Type B pancreatic cell (in vitro differentiated cells): ENCODE measurements around the gene FYTTD1. TPM values are rescaled to one million over a fixed set of nuclear protein-coding genes. Genes with fewer than 3 reads are reported as not detected.

ENCODE experiments used
- DNase-seq: peaks from one replicate; pipeline ENCODE4 v3.0.0; 2021; ENCODE audit warnings: mixed read lengths; ENCODE audit not compliant: unreplicated experiment; ENCODE audit errors: extremely low spot score
- H3K27ac Mint-ChIP-seq: 2 replicates; pipeline ENCODE4 v1.8.0; 2021; ENCODE audit warnings: mild to moderate bottlenecking, mixed read lengths
- H3K27me3 Mint-ChIP-seq: 2 replicates; pipeline ENCODE4 v1.8.0; 2021; ENCODE audit warnings: mixed read lengths
- H3K36me3 Mint-ChIP-seq: 2 replicates; pipeline ENCODE4 v1.8.0; 2021; ENCODE audit warnings: mixed read lengths
- H3K4me1 Mint-ChIP-seq: one replicate; pipeline ENCODE4 v1.8.0; 2021; ENCODE audit warnings: mixed read lengths; ENCODE audit not compliant: unreplicated experiment
- H3K4me3 Mint-ChIP-seq: 2 replicates; pipeline ENCODE4 v1.8.0; 2021; ENCODE audit warnings: mild to moderate bottlenecking, mixed read lengths
- H3K9me3 Mint-ChIP-seq: 2 replicates; pipeline ENCODE4 v1.8.0; 2021; ENCODE audit warnings: mixed read lengths
- CTCF ChIP-seq: fragments of 200-600 bp; sonication (generic); conservative IDR thresholded peaks from 2 replicates; pipeline ENCODE4 v1.5.0; 2021; ENCODE audit warnings: antibody characterized with exemption, mild to moderate bottlenecking
- total RNA-seq: library from RNA; stranded (reverse); gene quantifications from 2 replicates; pipeline ENCODE4 v1.2.1, GENCODE V29; 2021; ENCODE audit warnings: low replicate concordance

FYTTD1 gene
- total RNA-seq, 1 donor from 2014 or later, result 58.8 TPM

DNA sequence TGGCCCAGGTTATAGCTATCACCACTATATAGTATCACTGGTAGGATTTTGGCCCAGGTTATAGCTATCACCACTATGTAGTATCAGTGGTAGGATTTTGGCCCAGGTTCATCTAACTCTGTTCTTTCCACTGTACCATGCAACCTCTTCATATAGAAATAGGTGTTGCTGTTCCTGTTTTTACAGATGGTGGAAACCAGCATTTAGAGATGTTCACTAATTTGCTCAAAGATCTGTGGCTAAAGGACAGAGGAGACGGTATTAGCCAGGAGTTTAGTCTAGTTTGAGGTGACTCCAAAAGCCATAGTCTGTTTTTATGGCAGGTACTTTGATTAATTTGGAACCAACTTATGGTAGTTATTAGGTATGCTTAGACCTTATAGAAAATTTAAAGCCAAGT lies 44.4 kb downstream of the FYTTD1 start:
- TF ChIP-seq CTCF, result no peak
- no peak overlapping the region for H3K27ac Mint-ChIP-seq
- H3K27me3 Mint-ChIP-seq, result no peaks in the 10 kb centered on the region
- no peaks in the 10 kb centered on the region for H3K9me3 Mint-ChIP-seq
- no peak for DNase-seq
- peaks cover 25% of the 10 kb centered on the region for H3K4me1 Mint-ChIP-seq
- H3K4me3 Mint-ChIP-seq, result peak overlapping the region; percentile 46
- H3K36me3 Mint-ChIP-seq, result no peaks in the 10 kb centered on the region

- Mint-ChIP-seq H3K9me3 (no peaks in the 10 kb centered on the region), H3K27ac (no peak overlapping the region), H3K4me3 (no peak overlapping the region), H3K27me3 (no peaks in the 10 kb centered on the region), H3K4me1 (peaks cover 27% of the 10 kb centered on the region), H3K36me3 (peaks cover 1% of the 10 kb centered on the region)
- TF ChIP-seq CTCF, result no peak
- DNase-seq, result no peak
These were observed 45.5 kb downstream of the FYTTD1 start for GRCh38 chr3:197795200-197795599.

DNA sequence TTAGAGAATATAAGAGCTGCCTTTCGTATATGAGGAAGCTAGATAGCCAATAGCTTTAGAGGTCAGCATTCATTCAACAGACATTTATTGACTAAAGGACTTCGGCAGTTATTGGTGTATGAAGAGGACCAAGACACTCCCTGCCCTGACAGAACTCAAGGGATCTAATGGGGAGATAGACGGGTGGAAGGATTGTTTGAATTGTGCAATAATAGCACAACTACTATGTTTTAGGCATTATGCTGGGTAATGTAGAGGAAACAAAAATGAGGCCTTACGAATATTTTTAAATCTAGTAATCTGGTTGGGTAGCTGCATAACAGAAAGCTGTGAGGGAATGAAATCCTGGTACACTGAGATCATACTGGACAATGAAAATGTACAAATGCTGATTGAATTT lies 46.4 kb downstream of the FYTTD1 start:
- H3K4me1 Mint-ChIP-seq, result peaks cover 31% of the 10 kb centered on the region
- no peak overlapping the region for H3K4me3 Mint-ChIP-seq

DNA sequence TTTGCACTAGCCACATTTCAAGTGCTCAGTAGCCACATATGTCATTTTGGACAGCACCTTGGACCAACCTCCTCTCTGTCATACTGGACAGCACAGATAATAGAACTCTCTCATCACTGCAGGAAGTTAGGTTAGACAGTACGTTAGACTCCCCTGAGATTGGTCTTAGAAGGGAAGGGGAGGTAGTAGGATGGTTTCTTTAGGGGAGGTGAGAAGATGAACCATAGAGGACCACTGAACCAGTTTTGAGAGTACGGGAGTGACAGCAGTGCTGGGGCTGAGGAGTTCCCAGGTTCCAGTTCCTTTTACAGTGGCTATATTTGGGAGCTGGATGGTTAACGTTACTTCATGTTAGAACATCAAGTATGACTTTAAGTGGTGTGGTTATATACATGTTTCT lies 49.2 kb downstream of the FYTTD1 start:
- no peak for TF ChIP-seq CTCF
- DNase-seq, result no peak
- peaks cover 36% of the 10 kb centered on the region for H3K4me1 Mint-ChIP-seq
- H3K27me3 Mint-ChIP-seq, result no peaks in the 10 kb centered on the region
- no peak overlapping the region for H3K27ac Mint-ChIP-seq
- no peaks in the 10 kb centered on the region for H3K9me3 Mint-ChIP-seq
- peaks cover 4% of the 10 kb centered on the region for H3K36me3 Mint-ChIP-seq
- no peak overlapping the region for H3K4me3 Mint-ChIP-seq

More for the DNA sequence above, 46.4 kb downstream of the FYTTD1 start:
- Mint-ChIP-seq H3K36me3 (peaks cover 4% of the 10 kb centered on the region), H3K27me3 (no peaks in the 10 kb centered on the region), H3K27ac (no peak overlapping the region), H3K9me3 (no peaks in the 10 kb centered on the region)
- TF ChIP-seq CTCF, result no peak
- no peak for DNase-seq

DNA sequence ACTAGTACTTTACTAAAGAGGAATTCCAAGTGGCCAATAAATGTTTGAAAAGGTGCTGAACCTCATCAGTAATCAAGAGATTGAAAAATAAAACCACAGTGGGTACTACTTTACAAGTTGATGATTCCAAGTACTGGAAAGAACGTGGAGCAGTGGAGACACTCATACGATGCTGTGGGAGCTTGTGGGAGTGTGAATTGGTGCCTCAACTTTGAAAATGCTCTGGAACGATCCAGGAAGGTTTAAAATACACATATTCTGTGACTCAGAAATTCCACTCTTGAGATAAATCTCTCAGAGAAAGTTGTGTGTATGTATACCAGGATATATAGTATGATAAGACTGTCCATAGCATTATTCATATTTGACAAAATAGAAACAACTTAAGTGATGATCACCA lies 50.7 kb downstream of the FYTTD1 start:
- Mint-ChIP-seq H3K4me3 (no peak overlapping the region), H3K9me3 (no peaks in the 10 kb centered on the region), H3K27me3 (no peaks in the 10 kb centered on the region), H3K27ac (no peak overlapping the region), H3K36me3 (peaks cover 8% of the 10 kb centered on the region), H3K4me1 (peaks cover 31% of the 10 kb centered on the region)
- no peak for TF ChIP-seq CTCF
- no peak for DNase-seq
